8988T (cell line): ENCODE data around the gene TNFRSF14.
A peak's percentile ranks its signal among the peaks of the same experiment; 100 is the strongest.

Source experiments
- DNase-seq: peaks from one replicate; pipeline ENCODE4 v3.0.0; 2011

Gene TNFRSF14

GRCh38 chr1:2589431-2590232 lies 33.5 kb downstream of the TNFRSF14 start:
- DNase-seq, result no peak

- DNase-seq, result no peak
These were observed 34.3 kb downstream of the TNFRSF14 start for GRCh38 chr1:2590233-2591141.

- no peak for DNase-seq
These were observed 35.0 kb downstream of the TNFRSF14 start for GRCh38 chr1:2591233-2591580.

- DNase-seq, result no peak
These were observed 35.5 kb downstream of the TNFRSF14 start for GRCh38 chr1:2591581-2592261.

GRCh38 chr1:2592672-2593071 lies 36.5 kb downstream of the TNFRSF14 start:
- no peak for DNase-seq

GRCh38 chr1:2593251-2593878 lies 37.2 kb downstream of the TNFRSF14 start:
- peak; percentile 9 for DNase-seq

- DNase-seq, result no peak
These were observed 38.0 kb downstream of the TNFRSF14 start for GRCh38 chr1:2594001-2594640.

GRCh38 chr1:2594641-2595131 lies 38.5 kb downstream of the TNFRSF14 start:
- DNase-seq, result no peak

GRCh38 chr1:2595261-2595811 lies 39.2 kb downstream of the TNFRSF14 start:
- peak; percentile 2 for DNase-seq

- no peak for DNase-seq
These were observed 39.8 kb downstream of the TNFRSF14 start for GRCh38 chr1:2595812-2596529.

- DNase-seq, result peak; percentile 8
These were observed 40.6 kb downstream of the TNFRSF14 start for GRCh38 chr1:2596530-2597333.

- DNase-seq, result no peak
These were observed 41.5 kb downstream of the TNFRSF14 start for GRCh38 chr1:2597441-2598328.

GRCh38 chr1:2598329-2598931 lies 42.3 kb downstream of the TNFRSF14 start:
- no peak for DNase-seq

GRCh38 chr1:2601721-2602303 lies 45.6 kb downstream of the TNFRSF14 start:
- DNase-seq, result no peak

- no peak for DNase-seq
These were observed 46.2 kb downstream of the TNFRSF14 start for GRCh38 chr1:2602311-2602835.

GRCh38 chr1:2602866-2603520 lies 46.8 kb downstream of the TNFRSF14 start:
- DNase-seq, result no peak

GRCh38 chr1:2603521-2604155 lies 47.5 kb downstream of the TNFRSF14 start:
- DNase-seq, result no peak
